GM19463 (cell line): ENCODE measurements around the gene FRMD7.
"Not testable (repeated sequence)": the region's sequence is repeated elsewhere in the genome, so short reads cannot be mapped to it uniquely, and the experiment has no call there.

ENCODE experiments used
- ATAC-seq: cut with Tn5 transposase; IDR thresholded peaks from one replicate; pipeline ENCODE4 v1.9.1; 2021; ENCODE audit warnings: mild to moderate bottlenecking, moderate library complexity; ENCODE audit not compliant: unreplicated experiment

The FRMD7 gene, protein sequence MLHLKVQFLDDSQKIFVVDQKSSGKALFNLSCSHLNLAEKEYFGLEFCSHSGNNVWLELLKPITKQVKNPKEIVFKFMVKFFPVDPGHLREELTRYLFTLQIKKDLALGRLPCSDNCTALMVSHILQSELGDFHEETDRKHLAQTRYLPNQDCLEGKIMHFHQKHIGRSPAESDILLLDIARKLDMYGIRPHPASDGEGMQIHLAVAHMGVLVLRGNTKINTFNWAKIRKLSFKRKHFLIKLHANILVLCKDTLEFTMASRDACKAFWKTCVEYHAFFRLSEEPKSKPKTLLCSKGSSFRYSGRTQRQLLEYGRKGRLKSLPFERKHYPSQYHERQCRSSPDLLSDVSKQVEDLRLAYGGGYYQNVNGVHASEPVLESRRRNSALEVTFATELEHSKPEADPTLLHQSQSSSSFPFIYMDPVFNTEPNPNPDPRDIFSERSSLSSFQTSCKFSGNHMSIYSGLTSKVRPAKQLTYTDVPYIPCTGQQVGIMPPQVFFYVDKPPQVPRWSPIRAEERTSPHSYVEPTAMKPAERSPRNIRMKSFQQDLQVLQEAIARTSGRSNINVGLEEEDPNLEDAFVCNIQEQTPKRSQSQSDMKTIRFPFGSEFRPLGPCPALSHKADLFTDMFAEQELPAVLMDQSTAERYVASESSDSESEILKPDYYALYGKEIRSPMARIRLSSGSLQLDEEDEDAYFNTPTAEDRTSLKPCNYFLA

DNA sequence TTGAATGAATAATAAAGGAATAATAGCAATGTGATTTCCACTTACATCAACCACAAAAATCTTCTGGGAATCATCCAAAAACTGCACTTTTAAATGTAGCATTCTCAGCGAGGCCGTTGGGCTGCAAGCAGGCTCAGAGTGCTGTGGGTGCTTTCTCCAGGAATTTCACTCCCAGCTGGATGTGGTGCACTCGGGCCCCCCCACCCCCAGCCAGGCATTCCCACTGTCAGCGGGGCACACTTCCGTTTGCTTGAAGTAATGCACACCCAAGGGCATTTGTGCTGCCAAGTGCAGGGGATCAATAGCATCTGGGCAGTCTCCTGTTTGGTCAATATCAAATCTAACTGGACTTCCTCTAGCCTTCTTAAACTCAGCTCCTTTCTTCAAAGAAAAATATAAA is at the start of gene FRMD7:
TSS of gene FRMD7 (minus strand) at position 278 of the 400 bp plus-strand sequence. CDS start at position 102, 176 bp downstream.
- ATAC-seq = no peak

DNA sequence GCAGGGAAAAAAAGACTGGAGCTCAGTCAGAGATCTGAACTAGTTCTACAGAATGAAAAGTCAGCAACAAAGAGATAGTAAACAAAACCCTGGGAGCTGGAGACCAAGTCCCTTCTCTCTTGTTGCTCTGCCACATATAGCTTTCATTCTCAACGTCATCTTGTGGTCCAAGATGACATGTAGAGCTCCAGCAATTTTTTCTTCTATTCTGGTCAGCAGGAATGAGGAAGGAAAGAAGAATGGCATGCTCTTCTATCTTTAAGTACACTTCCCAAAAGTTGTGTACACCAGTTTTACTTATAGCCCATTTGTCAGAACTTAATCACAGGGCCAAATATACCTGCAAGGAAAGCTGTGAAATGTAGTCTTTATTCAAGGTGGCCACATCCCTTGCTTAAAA is 45.8 kb upstream of the FRMD7 start:
- no peak for ATAC-seq

DNA sequence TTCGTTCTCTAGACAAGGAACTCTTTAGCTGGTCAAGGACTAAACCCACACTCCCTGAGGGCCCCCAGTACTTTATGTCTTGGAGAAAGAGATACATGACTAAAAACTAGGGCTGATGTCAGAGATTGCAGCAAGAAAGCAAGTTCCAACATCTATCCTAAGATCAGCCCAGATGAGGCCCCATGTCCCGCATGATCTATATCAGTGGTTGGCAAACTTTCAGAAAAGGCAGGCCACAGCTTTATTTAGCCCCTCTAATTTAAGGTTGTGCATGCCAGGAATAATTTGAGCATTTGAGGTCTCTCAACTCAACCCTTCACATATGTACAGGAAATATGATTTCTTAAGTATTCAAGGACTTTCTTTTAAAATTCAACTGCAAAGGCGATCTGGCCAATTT is 44.1 kb upstream of the FRMD7 start:
- no peak for ATAC-seq

DNA sequence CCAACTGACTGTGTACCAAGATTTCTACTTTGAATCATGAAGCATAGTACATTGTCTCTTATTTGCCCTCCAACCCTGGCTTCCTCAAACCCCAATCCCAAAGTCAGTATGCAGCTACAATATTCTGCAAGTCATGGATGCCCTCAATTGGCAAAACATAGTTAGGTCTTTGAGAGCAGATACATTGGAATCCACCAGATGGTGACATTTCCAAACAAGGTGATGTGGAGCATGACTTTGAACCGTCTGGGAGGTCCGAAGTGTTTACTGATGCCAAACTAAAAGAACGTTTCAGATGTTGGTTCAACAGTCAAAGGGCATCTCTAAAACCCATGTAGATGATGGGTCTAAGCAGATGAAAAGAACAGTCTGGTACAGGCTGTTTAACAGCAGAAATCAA is 43.7 kb upstream of the FRMD7 start:
- no peak for ATAC-seq

DNA sequence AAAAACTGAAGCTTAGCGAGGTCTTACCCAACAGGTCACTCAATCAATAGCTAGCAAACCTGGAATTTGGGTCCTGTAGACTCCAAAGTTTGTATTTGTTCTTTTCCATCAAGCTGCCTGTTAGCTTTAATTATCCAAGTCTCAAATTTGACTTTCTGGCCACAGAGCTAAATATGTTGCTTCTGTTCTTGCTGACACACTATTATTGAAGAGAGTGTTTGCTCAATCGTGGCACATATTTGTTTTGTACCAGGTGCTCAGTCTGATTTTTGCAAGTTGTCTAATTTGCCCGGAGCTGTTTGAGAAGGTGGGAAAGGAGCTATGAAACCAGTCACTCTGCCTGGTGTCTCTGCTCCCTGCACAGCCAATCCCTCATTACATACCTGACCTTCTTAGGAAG is 41.7 kb upstream of the FRMD7 start:
- ATAC-seq = no peak

DNA sequence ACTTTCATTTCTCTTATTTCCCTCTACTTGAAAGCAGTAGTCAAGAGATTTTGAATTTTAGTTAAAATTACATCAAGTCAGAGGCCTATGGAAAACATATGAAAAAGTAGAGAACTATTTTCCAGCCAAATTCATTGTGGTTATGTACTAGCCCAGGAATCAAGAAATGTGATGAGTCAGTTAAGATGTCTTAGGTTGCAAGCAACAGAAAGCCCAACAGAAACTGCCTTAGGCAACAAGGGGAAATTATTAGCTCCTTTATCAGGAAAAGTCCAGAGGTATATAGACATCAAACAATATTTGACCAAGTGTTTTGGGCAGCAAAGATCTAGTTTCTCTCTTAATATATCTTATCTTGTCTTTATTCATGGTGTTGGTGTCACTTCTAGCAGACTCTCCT is 37.8 kb upstream of the FRMD7 start:
- no peak for ATAC-seq

DNA sequence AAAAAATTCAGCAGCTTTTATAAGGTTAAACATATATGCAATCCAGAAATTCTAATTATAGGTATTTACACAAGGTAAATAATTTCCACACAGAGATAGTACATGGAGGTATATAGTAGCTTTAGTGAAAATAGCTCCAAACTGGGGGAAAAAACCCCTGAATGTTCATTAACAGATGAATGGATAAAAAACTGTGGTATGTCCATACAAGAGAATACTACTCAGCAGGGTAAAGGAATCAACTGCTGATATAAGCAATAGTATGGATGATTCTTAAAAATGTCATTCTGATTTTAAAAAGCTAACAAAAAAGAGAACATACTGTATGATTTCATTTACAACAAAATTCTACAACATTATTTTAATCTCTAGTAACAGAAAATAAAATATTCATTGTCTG is 37.2 kb upstream of the FRMD7 start:
- no peak for ATAC-seq

DNA sequence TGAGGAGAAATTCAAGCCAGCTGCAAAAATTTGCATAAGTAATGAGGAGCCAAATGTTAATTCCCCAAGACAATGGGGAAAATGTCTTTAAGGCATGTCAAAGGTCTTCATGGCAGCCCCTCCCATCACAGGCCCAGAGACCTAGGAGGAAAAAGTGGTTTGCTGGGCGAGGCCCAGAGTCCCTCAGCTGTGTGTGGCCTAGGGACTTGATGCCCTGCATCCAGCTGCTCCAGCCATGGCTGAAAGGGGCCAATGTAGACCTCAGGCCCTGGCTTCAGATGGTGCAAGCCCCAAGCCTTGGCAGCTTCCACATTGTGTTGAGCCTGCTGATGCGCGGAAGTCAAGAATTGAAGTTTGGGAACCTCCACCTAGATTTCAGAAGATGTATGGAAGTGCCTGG is 35.3 kb upstream of the FRMD7 start:
- ATAC-seq = not testable (repeated sequence)

DNA sequence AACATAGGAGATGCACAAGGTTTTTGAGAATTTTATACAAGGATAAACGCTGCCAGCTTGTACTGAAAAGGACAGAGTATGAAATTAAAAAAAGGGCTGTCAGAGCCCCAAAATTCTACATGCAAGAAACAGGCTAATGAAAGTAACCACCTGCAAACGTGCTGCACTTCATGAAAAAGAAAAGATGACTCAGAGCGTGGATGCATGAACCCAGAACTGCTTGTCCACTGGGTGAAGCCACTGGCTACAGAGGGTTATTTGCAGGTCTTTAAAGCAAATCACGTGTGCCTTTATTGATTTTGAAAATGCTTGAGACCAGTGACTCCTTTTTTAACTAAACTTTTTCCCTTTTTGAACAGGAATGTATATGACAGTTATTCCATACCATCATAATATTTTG is 25.3 kb upstream of the FRMD7 start:
- no peak for ATAC-seq

DNA sequence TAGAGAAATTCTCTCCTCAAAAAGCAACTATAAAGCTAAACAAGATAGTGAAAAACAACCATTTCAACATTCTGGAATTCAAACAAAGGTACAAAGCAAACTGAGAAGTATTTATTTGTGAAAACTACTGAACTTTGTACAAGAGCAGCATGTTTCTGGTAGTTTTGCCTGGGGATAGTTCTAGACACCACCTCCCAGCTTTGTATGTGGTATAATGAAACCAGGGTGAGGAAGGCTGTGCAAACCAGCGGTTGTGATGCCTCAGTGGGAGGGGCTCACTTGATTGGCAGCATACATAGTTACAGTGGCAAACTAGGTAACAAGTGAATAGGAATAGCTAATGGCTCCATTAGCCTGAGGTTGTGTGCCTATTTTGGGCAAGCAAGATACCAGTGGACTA is 18.6 kb upstream of the FRMD7 start:
- ATAC-seq = no peak

DNA sequence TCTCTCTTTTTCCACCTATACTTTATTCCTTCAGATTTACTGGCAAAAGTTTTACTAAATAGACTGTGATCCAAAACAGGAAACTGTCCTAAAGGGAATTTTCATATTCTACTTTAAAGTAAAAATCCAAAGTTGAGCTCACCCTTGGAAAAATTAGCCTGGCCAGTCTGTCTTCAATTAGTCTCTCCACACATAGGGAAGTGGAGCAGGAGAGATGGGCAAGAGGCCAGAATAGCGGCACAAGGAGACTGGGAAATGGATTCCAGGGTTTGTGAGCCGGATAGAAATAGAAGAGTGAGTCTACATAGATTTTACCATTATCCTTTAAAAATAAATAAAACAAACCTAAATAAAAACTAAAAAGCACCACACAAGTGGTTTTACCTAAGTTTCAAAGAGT is 16.2 kb upstream of the FRMD7 start:
- ATAC-seq = no peak

DNA sequence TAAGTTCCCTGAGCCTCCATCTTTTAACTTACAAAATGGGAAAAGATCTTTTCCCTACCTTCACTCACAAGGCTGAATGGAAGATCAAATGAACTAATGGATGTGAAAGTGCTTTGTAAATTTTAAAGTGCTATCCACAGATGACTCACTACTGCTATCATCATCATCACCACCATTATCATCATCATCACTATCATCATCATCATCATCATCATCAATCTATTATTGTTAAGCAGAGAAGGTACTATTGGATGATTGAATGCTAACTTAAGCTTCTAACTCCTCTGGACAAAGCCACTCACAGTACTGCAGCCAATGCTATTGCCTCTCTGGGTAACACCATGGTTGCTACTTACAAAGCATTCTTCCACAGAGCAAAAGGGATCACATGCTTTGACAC is 1.9 kb downstream of the FRMD7 start:
- ATAC-seq = no peak

DNA sequence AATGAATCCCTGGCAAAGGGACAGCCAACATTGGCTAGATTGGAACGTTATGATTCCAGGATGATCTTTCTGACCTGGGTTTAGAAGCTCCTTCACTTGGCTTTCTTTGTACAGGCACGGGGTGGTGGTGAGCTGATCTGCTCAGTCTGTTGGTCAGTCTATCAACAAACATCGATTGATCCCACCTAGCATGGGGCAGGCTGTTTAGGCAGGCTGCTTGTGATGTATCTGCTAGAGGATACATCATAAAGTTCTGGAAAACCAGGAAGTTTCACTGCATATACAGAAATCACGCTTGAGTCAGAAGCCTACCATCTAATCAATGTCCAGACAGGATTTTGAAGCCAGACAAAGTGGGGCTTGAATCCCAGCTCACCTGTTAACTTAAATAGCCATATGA is 6.9 kb downstream of the FRMD7 start:
- ATAC-seq = no peak

DNA sequence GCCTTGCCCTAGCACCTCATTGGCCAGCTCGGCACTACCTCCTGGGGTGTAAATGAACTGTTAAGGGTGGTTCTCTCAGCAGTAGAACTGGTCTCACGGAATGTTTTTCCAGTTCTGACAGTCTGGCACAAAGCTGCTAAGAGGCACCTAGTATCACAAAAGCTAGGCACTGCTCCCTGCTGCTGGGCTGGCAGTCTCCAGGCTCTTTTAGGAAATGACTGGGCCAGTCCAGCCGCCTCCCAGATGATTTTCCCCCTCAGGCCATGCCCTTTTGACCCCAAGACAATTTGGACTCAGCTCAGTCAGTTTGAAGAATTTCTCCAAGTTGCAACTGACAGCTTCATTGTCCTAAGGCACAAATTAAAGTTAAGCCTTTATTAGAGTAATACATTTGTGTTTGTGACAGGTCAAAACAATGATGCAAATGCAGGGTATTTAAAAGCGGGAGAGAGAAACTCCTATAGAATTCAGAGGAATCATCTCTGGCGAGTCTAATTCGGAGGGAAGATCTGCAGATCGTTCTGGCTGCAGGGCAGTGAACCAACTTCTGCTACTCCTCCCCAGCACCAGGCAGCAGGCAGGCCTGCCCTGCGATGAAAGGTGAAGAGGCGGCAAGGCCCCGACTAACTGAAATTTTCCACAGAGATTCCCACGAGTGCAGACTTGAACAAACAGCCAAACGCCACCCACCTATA is 7.9 kb downstream of the FRMD7 start:
- no peak for ATAC-seq

DNA sequence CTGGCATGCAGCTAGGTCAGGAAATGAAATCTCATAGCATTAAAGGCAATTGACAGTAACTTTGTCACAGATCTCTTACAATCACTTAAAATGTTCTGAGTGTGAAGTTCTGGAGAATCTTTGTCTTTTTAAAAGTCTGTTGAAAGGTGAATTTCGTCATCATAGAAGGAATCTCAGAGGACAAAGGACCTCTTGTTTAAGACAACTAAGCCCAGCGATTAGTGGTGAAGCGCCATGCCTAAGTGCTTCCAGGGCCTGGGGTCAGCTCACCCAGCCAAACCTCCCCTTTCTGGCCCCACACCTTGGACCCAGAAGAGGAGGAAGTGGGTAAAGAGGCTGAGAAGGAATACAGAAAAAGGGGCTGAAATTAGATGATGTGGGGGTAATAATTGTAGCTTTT is 8.5 kb downstream of the FRMD7 start:
- ATAC-seq = no peak

DNA sequence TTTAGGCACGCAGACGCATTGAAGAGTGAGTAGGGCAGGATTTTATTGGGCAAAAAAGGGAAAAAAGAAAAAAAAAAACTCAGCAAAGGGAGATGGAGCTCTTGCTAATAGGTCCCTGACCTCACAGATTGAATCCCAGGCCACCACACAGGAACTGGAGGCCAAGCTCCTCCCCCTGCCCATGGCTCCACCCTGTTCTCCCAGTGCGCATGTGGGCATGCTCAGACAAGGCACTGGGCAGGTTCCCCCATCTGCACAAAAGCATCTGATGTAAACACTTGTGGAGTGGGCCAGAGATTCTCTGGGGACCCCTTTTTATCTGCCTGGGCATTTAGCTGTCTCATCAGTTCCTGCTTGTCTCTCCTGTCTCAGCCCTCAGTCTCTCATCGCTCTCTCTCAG is 9.5 kb downstream of the FRMD7 start:
- no peak for ATAC-seq

DNA sequence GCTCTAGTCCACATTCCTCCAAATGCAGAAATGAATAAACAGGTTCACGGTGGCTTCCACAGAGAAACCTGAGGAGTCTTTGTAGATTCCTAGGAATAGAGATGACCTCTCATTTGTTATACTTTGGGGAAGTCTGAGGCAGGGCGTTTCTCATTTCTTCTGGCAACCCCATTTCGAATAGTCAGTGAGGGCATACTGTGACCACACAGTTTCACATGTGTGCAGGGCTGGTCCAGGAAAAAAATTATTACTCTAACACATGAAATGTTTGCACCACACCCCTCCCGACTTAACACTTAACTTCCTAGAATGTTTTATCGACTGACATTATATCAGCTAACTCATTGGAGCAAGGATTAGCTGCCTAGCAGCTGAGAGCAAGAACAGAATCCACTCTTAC is 12.0 kb downstream of the FRMD7 start:
- no peak for ATAC-seq

DNA sequence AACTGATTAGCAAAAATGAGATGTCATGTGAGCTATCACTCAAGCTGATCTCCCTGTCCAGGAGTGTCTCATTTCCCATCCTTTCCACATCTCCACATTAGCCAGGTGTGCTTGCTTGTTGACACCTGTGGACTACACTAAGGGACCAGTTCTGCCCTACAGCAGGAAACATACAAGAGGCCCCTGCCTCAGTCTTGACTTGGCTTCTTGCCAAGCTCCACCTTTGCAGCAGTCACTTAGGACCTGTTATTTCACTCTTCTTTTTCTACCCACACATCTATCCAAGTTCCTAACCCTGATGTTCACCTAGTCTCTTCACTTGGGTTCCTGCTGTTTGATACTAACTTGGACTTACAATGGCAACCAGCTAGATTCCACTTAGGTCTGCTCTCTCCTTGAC is 13.2 kb downstream of the FRMD7 start:
- no peak for ATAC-seq

DNA sequence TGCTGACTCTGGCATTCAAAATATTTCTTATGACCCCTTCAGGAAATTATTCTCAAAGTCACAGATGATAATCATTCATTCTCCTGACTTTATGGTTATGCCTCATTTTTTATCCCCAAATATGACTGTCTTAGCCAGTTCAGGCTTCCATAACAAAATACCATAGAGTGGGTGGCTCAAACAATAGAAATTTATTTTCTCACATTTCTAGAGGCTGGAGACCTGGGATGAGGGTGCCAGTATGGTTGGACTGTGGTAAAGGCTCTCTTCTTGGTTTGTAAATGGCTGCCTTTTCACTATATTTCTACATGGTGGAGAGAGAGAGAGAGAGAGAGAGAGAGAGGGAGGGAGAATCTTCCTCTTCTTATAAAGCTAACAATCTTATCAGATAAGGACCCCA is 20.5 kb downstream of the FRMD7 start:
- no peak for ATAC-seq

DNA sequence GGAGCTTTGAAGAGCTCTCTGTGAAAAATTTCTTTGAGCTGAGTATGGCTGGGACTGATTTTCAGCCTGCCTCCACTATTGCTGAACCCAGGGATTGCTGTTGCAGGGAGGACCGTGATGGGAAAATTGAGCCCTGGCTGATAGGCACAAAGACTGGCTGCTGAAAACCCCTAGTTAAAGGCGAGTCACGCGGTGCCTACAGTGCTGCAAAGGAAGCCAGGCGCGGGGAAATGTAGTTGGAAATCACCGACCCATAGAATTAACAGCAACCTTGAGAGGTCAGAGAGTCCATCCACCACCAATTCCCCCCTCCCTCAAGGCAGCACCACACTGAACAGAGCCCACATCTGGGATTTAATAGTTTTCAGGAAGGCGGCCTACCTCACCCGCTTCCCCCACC is 26.0 kb downstream of the FRMD7 start:
- ATAC-seq = no peak

DNA sequence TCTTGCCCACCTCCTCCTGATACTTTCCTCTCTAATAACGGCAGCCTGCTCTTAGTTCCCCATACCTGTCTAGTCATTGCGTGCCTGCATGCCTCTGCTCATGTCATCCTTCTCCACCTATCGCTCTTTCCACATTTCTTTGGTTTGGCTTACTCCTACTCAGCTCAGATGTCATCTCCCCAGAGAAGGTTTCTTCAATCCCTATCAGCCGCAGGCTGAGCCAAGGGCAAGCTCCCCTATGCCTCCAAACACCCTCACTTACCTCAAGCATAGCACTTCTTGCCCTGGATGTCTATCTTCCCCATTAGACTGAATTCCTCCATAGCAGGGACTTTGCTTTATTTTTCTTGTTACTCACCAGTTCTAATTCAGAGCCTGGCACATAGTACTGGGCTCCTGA is 26.6 kb downstream of the FRMD7 start:
- no peak for ATAC-seq

DNA sequence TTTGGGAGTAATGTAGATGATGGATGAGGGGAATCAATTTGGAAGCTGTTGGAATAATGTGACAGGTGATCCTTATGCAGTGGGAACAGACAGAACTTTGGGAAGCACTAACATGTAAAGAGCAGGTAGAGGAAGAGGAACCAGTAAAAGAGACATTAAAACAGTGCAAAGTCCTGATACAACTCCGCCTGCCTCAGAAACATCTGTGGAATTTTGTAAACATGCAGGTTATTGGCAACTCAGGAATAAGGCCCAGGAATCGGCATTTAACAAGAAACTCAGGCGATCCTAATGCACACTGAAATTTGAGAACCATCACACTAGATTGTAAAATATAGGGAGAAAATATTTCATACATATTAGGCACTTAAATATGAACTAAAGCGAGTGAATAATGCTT is 29.1 kb downstream of the FRMD7 start:
- not testable (repeated sequence) for ATAC-seq
